GM10847 (cell line): ENCODE results near the gene CISH.

Source experiments
- POLR2A ChIP-seq: IDR thresholded peaks from 2 replicates; pipeline ENCODE4 v1.6.1; 2011; ENCODE audit not compliant: insufficient read length; ENCODE audit errors: extremely low read depth

Gene CISH

GRCh38 chr3:50599716-50600118, 11.9 kb downstream of the CISH start:
- TF ChIP-seq POLR2A: no peak

- TF ChIP-seq POLR2A: no peak
Observed at GRCh38 chr3:50599115-50599715, 12.4 kb downstream of the CISH start.

- no peak for TF ChIP-seq POLR2A
Observed at GRCh38 chr3:50594253-50594785, 17.3 kb downstream of the CISH start.

GRCh38 chr3:50592568-50592967, 19.0 kb downstream of the CISH start:
- TF ChIP-seq POLR2A: no peak

GRCh38 chr3:50591196-50591741, 20.3 kb downstream of the CISH start:
- TF ChIP-seq POLR2A: no peak

- no peak for TF ChIP-seq POLR2A
Observed at GRCh38 chr3:50588759-50589433, 22.7 kb downstream of the CISH start.

- no peak for TF ChIP-seq POLR2A
Observed at GRCh38 chr3:50587806-50588758, 23.5 kb downstream of the CISH start.

GRCh38 chr3:50587373-50587772, 24.2 kb downstream of the CISH start:
- no peak for TF ChIP-seq POLR2A

GRCh38 chr3:50586763-50587070, 24.9 kb downstream of the CISH start:
- TF ChIP-seq POLR2A: no peak

- no peak for TF ChIP-seq POLR2A
Observed at GRCh38 chr3:50585919-50586762, 25.4 kb downstream of the CISH start.

- TF ChIP-seq POLR2A: no peak
Observed at GRCh38 chr3:50584391-50584790, 27.2 kb downstream of the CISH start.

- no peak for TF ChIP-seq POLR2A
Observed at GRCh38 chr3:50583897-50584296, 27.7 kb downstream of the CISH start.

GRCh38 chr3:50582083-50582482, 29.5 kb downstream of the CISH start:
- no peak for TF ChIP-seq POLR2A

GRCh38 chr3:50581459-50581842, 30.1 kb downstream of the CISH start:
- TF ChIP-seq POLR2A: no peak
